ENCODE data around the gene OR52J3.
"Not testable (repeated sequence)": the region's sequence is repeated elsewhere in the genome, so short reads cannot be mapped to it uniquely, and the experiment has no call there.

OR52J3 gene

DNA sequence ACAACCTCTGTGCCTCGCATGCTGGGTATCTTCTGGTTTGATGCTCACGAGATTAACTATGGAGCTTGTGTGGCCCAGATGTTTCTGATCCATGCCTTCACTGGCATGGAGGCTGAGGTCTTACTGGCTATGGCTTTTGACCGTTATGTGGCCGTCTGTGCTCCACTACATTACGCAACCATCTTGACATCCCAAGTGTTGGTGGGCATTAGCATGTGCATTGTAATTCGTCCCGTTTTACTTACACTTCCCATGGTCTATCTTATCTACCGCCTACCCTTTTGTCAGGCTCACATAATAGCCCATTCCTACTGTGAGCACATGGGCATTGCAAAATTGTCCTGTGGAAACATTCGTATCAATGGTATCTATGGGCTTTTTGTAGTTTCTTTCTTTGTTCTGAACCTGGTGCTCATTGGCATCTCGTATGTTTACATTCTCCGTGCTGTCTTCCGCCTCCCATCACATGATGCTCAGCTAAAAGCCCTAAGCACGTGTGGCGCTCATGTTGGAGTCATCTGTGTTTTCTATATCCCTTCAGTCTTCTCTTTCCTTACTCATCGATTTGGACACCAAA, 516 bp downstream of the OR52J3 start:
- no peak overlapping the region for H3K23ac ChIP-seq (ENCODE audit: low read length)
- H3K4me3 ChIP-seq (ENCODE audit: low read length), result no peak overlapping the region

GRCh38 chr11:5058679-5059078, 12.4 kb downstream of the OR52J3 start:
- not testable (repeated sequence) for H2AK5ac ChIP-seq (ENCODE audit: low read length); H3K18ac ChIP-seq (ENCODE audit: low read length); H2BK120ac ChIP-seq (ENCODE audit: low read depth, low read length); H2BK15ac ChIP-seq (replicated peaks; ENCODE audit: low read depth); H3K4me3 ChIP-seq (ENCODE audit: low read length); H3K4me1 ChIP-seq (ENCODE audit: control insufficient read depth, low read depth, low read length); DNase-seq; H2BK5ac ChIP-seq (ENCODE audit: low read length); H3K79me2 ChIP-seq (ENCODE audit: control insufficient read depth, insufficient read depth, low read length); H4K8ac ChIP-seq (ENCODE audit: low read depth, low read length); H3K56ac ChIP-seq (ENCODE audit: low read length); H3K36me3 ChIP-seq (ENCODE audit: control insufficient read depth, insufficient read depth, low read length); H3K27me3 ChIP-seq (ENCODE audit: insufficient read depth, low read length, poor library complexity); H3K4ac ChIP-seq (ENCODE audit: low read depth, low read length); H3K9ac ChIP-seq (ENCODE audit: low read length); H3K27ac ChIP-seq (ENCODE audit: low read depth, low read length); H4K5ac ChIP-seq (ENCODE audit: low read length); H3K79me1 ChIP-seq (ENCODE audit: low read length); H3K23ac ChIP-seq (ENCODE audit: low read length); H3K4me2 ChIP-seq (ENCODE audit: low read length)
- no CpG with 5 or more reads among the region's 5 CpGs for WGBS (ENCODE audit: extremely low coverage, insufficient coverage, low lambda C conversion rate)

More for the DNA sequence above, 516 bp downstream of the OR52J3 start:
- no CpG with 5 or more reads among the region's 15 CpGs for WGBS (ENCODE audit: extremely low coverage, insufficient coverage, low lambda C conversion rate)
- Histone ChIP-seq H4K5ac (ENCODE audit: low read length) (no peak overlapping the region), H3K27me3 (ENCODE audit: insufficient read depth, low read length, poor library complexity) (no peaks in the 10 kb centered on the region), H4K8ac (ENCODE audit: low read depth, low read length) (no peak overlapping the region), H3K18ac (ENCODE audit: low read length) (no peak overlapping the region), H3K9ac (ENCODE audit: low read length) (no peak overlapping the region), H3K79me2 (ENCODE audit: control insufficient read depth, insufficient read depth, low read length) (no peaks in the 10 kb centered on the region), H3K56ac (ENCODE audit: low read length) (no peak overlapping the region), H2BK5ac (ENCODE audit: low read length) (no peak overlapping the region), H3K27ac (ENCODE audit: low read depth, low read length) (no peak overlapping the region), H3K4me1 (ENCODE audit: control insufficient read depth, low read depth, low read length) (no peaks in the 10 kb centered on the region), H2BK120ac (ENCODE audit: low read depth, low read length) (no peak overlapping the region), H3K4me2 (ENCODE audit: low read length) (no peak overlapping the region), H2BK15ac (replicated peaks; ENCODE audit: low read depth) (no peak overlapping the region), H2AK5ac (ENCODE audit: low read length) (no peak overlapping the region), H3K36me3 (ENCODE audit: control insufficient read depth, insufficient read depth, low read length) (no peaks in the 10 kb centered on the region), H3K4ac (ENCODE audit: low read depth, low read length) (no peak overlapping the region), H3K79me1 (ENCODE audit: low read length) (no peaks in the 10 kb centered on the region)
- no peak for DNase-seq

GRCh38 chr11:5059391-5059790, 13.1 kb downstream of the OR52J3 start, which contains the start of gene OR52E2:
Gene OR52E2 (minus strand): TSS chr11:5059627. CDS start chr11:5059627, 0 bp downstream.
- H3K4me1 ChIP-seq (ENCODE audit: control insufficient read depth, low read depth, low read length), result no peaks in the 10 kb centered on the region
- H3K4me3 ChIP-seq (ENCODE audit: low read length), result no peak within 1 kb of the TSS
- H3K9ac ChIP-seq (ENCODE audit: low read length), result no peak within 1 kb of the TSS
- no CpG with 5 or more reads among the region's 3 CpGs for WGBS (ENCODE audit: extremely low coverage, insufficient coverage, low lambda C conversion rate)
- H4K5ac ChIP-seq (ENCODE audit: low read length), result no peak within 1 kb of the TSS
- no peaks in the 10 kb centered on the region for H3K79me2 ChIP-seq (ENCODE audit: control insufficient read depth, insufficient read depth, low read length)
- H3K4ac ChIP-seq (ENCODE audit: low read depth, low read length), result no peak within 1 kb of the TSS
- no peak within 1 kb of the TSS for H2AK5ac ChIP-seq (ENCODE audit: low read length)
- no peak within 1 kb of the TSS for H3K23ac ChIP-seq (ENCODE audit: low read length)
- DNase-seq, result no peak
- no peak within 1 kb of the TSS for H3K56ac ChIP-seq (ENCODE audit: low read length)
- no peaks in the 10 kb centered on the region for H3K36me3 ChIP-seq (ENCODE audit: control insufficient read depth, insufficient read depth, low read length)
- no peak within 1 kb of the TSS for H3K27ac ChIP-seq (ENCODE audit: low read depth, low read length)
- no peak within 1 kb of the TSS for H2BK5ac ChIP-seq (ENCODE audit: low read length)
- no peaks in the 10 kb centered on the region for H3K79me1 ChIP-seq (ENCODE audit: low read length)
- H3K27me3 ChIP-seq (ENCODE audit: insufficient read depth, low read length, poor library complexity), result no peaks in the 10 kb centered on the region
- H3K18ac ChIP-seq (ENCODE audit: low read length), result no peak within 1 kb of the TSS
- no peak within 1 kb of the TSS for H2BK120ac ChIP-seq (ENCODE audit: low read depth, low read length)
- no peak within 1 kb of the TSS for H2BK15ac ChIP-seq (replicated peaks; ENCODE audit: low read depth)
- no peak within 1 kb of the TSS for H3K4me2 ChIP-seq (ENCODE audit: low read length)
- H4K8ac ChIP-seq (ENCODE audit: low read depth, low read length), result no peak within 1 kb of the TSS

- no peak overlapping the region for H3K4me3 ChIP-seq (ENCODE audit: low read length)
- no peak overlapping the region for H2BK120ac ChIP-seq (ENCODE audit: low read depth, low read length)
- H3K4me1 ChIP-seq (ENCODE audit: control insufficient read depth, low read depth, low read length), result no peaks in the 10 kb centered on the region
- no peak overlapping the region for H2AK5ac ChIP-seq (ENCODE audit: low read length)
- WGBS (ENCODE audit: extremely low coverage, insufficient coverage, low lambda C conversion rate), result no CpG with 5 or more reads among the region's 1 CpG
- H3K27ac ChIP-seq (ENCODE audit: low read depth, low read length), result no peak overlapping the region
- no peak overlapping the region for H3K4ac ChIP-seq (ENCODE audit: low read depth, low read length)
- no peaks in the 10 kb centered on the region for H3K27me3 ChIP-seq (ENCODE audit: insufficient read depth, low read length, poor library complexity)
- no peaks in the 10 kb centered on the region for H3K36me3 ChIP-seq (ENCODE audit: control insufficient read depth, insufficient read depth, low read length)
- no peak overlapping the region for H3K23ac ChIP-seq (ENCODE audit: low read length)
- no peak overlapping the region for H2BK5ac ChIP-seq (ENCODE audit: low read length)
- no peaks in the 10 kb centered on the region for H3K79me1 ChIP-seq (ENCODE audit: low read length)
- DNase-seq, result no peak
- no peak overlapping the region for H2BK15ac ChIP-seq (replicated peaks; ENCODE audit: low read depth)
- H3K79me2 ChIP-seq (ENCODE audit: control insufficient read depth, insufficient read depth, low read length), result no peaks in the 10 kb centered on the region
- no peak overlapping the region for H3K4me2 ChIP-seq (ENCODE audit: low read length)
- H3K9ac ChIP-seq (ENCODE audit: low read length), result no peak overlapping the region
- H4K5ac ChIP-seq (ENCODE audit: low read length), result no peak overlapping the region
- H3K56ac ChIP-seq (ENCODE audit: low read length), result no peak overlapping the region
- no peak overlapping the region for H3K18ac ChIP-seq (ENCODE audit: low read length)
- H4K8ac ChIP-seq (ENCODE audit: low read depth, low read length), result no peak overlapping the region
These were observed 18.7 kb downstream of the OR52J3 start for GRCh38 chr11:5065027-5065426.

DNA sequence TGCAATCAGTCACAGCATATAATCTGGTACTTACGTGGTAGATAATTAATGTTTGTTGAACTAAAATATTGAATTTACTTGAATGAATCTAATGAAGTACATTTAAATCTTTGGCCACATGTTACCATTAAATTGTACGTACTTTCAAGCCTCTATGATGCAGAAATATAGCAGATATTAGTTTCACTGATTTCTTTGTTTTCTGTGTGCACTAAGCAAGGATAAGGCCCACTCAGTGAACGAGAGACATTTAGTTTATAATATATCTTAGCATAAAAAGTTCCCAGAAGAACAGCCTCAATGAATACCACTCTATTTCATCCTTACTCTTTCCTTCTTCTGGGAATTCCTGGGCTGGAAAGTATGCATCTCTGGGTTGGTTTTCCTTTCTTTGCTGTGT, 22.9 kb downstream of the OR52J3 start, which contains the start of gene OR52E1:
OR52E1 (plus strand) TSS at position 301 of the 400 bp plus-strand sequence.
- no peak within 1 kb of the TSS for H3K23ac ChIP-seq (ENCODE audit: low read length)
- no CpG with 5 or more reads among the region's 3 CpGs for WGBS (ENCODE audit: extremely low coverage, insufficient coverage, low lambda C conversion rate)
- no peak for DNase-seq

DNA sequence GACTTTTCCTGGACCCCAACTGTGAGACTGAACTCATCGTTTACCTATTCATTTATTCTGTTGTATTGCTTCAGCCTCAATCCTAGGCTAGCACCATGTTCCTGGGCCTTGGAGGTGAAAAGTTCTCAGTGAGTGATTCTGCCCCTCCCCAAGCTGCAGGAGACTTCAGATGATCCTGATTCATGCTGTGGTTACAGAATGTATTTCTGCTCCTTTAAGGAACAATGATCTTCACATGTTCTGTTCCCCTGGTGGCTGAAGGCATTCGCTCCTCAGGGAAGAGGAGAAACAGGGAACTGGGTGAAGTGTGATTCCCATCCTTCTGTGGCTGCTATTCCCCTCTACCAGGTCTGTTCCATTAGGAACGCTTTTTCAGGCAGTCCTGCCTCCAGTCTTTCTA, 25.5 kb downstream of the OR52J3 start:
- H3K4ac ChIP-seq (ENCODE audit: low read depth, low read length), result no peak overlapping the region
- no peak overlapping the region for H3K27ac ChIP-seq (ENCODE audit: low read depth, low read length)
- no peak overlapping the region for H2BK120ac ChIP-seq (ENCODE audit: low read depth, low read length)
- H3K9ac ChIP-seq (ENCODE audit: low read length), result no peak overlapping the region
- no peaks in the 10 kb centered on the region for H3K4me1 ChIP-seq (ENCODE audit: control insufficient read depth, low read depth, low read length)
- H3K23ac ChIP-seq (ENCODE audit: low read length), result no peak overlapping the region
- H4K8ac ChIP-seq (ENCODE audit: low read depth, low read length), result no peak overlapping the region
- H3K79me1 ChIP-seq (ENCODE audit: low read length), result no peaks in the 10 kb centered on the region
- no peak overlapping the region for H3K56ac ChIP-seq (ENCODE audit: low read length)
- H3K27me3 ChIP-seq (ENCODE audit: insufficient read depth, low read length, poor library complexity), result no peaks in the 10 kb centered on the region
- H3K36me3 ChIP-seq (ENCODE audit: control insufficient read depth, insufficient read depth, low read length), result no peaks in the 10 kb centered on the region
- WGBS (ENCODE audit: extremely low coverage, insufficient coverage, low lambda C conversion rate), result no CpG with 5 or more reads among the region's 3 CpGs
- no peak overlapping the region for H3K4me2 ChIP-seq (ENCODE audit: low read length)
- H2BK15ac ChIP-seq (replicated peaks; ENCODE audit: low read depth), result no peak overlapping the region
- H3K18ac ChIP-seq (ENCODE audit: low read length), result no peak overlapping the region
- no peak overlapping the region for H2BK5ac ChIP-seq (ENCODE audit: low read length)
- no peak overlapping the region for H2AK5ac ChIP-seq (ENCODE audit: low read length)
- no peak overlapping the region for H4K5ac ChIP-seq (ENCODE audit: low read length)
- H3K4me3 ChIP-seq (ENCODE audit: low read length), result no peak overlapping the region
- DNase-seq, result peak; percentile 57
- H3K79me2 ChIP-seq (ENCODE audit: control insufficient read depth, insufficient read depth, low read length), result no peaks in the 10 kb centered on the region

More for the DNA sequence above, 22.9 kb downstream of the OR52J3 start, which contains the start of gene OR52E1:
- Histone ChIP-seq H3K79me1 (ENCODE audit: low read length) (no peaks in the 10 kb centered on the region), H2BK15ac (replicated peaks; ENCODE audit: low read depth) (no peak within 1 kb of the TSS), H3K27me3 (ENCODE audit: insufficient read depth, low read length, poor library complexity) (no peaks in the 10 kb centered on the region), H3K9ac (ENCODE audit: low read length) (no peak within 1 kb of the TSS), H3K36me3 (ENCODE audit: control insufficient read depth, insufficient read depth, low read length) (no peaks in the 10 kb centered on the region), H4K5ac (ENCODE audit: low read length) (no peak within 1 kb of the TSS), H3K56ac (ENCODE audit: low read length) (no peak within 1 kb of the TSS), H2BK5ac (ENCODE audit: low read length) (no peak within 1 kb of the TSS), H3K79me2 (ENCODE audit: control insufficient read depth, insufficient read depth, low read length) (no peaks in the 10 kb centered on the region), H4K8ac (ENCODE audit: low read depth, low read length) (no peak within 1 kb of the TSS), H3K27ac (ENCODE audit: low read depth, low read length) (no peak within 1 kb of the TSS), H3K4me2 (ENCODE audit: low read length) (no peak within 1 kb of the TSS), H3K18ac (ENCODE audit: low read length) (no peak within 1 kb of the TSS), H2AK5ac (ENCODE audit: low read length) (no peak within 1 kb of the TSS), H3K4ac (ENCODE audit: low read depth, low read length) (no peak within 1 kb of the TSS), H2BK120ac (ENCODE audit: low read depth, low read length) (no peak within 1 kb of the TSS), H3K4me1 (ENCODE audit: control insufficient read depth, low read depth, low read length) (no peaks in the 10 kb centered on the region), H3K4me3 (ENCODE audit: low read length) (no peak within 1 kb of the TSS)
